WERI-Rb-1 (cell line): Measurements from ENCODE around the gene FGL2.
"Not testable (repeated sequence)": the region's sequence is repeated elsewhere in the genome, so short reads cannot be mapped to it uniquely, and the experiment has no call there.

Experiments
- DNase-seq: peaks from one replicate; pipeline ENCODE4 v3.0.0-alpha.2; 2020
- H3K27ac ChIP-seq: fragments of 250-450 bp; sonication (Bioruptor Pico); 2 replicates; pipeline ENCODE4 v1.5.1; 2020; ENCODE audit warnings: mild to moderate bottlenecking, moderate library complexity
- H3K27me3 ChIP-seq: fragments of 250-450 bp; sonication (Bioruptor Pico); 2 replicates; pipeline ENCODE4 v1.5.1; 2021; ENCODE audit warnings: mild to moderate bottlenecking, low read depth, moderate library complexity; ENCODE audit not compliant: insufficient read depth, severe bottlenecking
- H3K36me3 ChIP-seq: fragments of 250-450 bp; sonication (Bioruptor Pico); 2 replicates; pipeline ENCODE4 v1.5.1; 2020; ENCODE audit warnings: mild to moderate bottlenecking, moderate library complexity
- H3K4me3 ChIP-seq: 2 replicates; pipeline ENCODE4 v1.5.1; 2011; ENCODE audit warnings: low read depth, mild to moderate bottlenecking, control low read depth, low read length
- H3K9me3 ChIP-seq: fragments of 250-450 bp; sonication (Bioruptor Pico); 2 replicates; pipeline ENCODE4 v1.5.1; 2021; ENCODE audit warnings: mild to moderate bottlenecking, moderate library complexity; ENCODE audit not compliant: severe bottlenecking
- TF ChIP-seq, protein P1 (sequence below): IDR thresholded peaks from 2 replicates; pipeline ENCODE4 v1.5.1; 2011; ENCODE audit warnings: low read depth, mild to moderate bottlenecking, control low read depth, inconsistent platforms, low read length

The FGL2 gene

DNA sequence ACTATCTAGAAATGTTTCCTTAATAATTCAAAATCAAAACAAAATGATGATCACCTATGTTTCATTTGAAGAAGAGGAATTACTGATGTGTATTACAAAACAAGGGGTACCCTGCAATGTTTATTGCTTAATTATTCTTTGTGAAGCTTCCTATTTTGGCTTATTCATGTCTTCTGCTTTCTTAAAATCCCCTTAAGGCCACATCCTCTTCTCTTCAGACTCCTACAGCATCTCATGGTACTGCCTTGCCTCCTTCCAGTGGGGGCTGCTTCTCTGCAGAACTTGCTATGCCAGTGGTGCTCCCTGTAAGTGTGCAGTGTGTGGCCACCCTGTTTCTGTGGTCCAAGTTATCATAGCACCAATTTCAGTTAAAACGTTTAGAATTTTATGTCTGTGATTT is 42.2 kb downstream of the FGL2 start:
- no peaks in the 10 kb centered on the region for H3K9me3 ChIP-seq
- TF ChIP-seq, protein P1, sequence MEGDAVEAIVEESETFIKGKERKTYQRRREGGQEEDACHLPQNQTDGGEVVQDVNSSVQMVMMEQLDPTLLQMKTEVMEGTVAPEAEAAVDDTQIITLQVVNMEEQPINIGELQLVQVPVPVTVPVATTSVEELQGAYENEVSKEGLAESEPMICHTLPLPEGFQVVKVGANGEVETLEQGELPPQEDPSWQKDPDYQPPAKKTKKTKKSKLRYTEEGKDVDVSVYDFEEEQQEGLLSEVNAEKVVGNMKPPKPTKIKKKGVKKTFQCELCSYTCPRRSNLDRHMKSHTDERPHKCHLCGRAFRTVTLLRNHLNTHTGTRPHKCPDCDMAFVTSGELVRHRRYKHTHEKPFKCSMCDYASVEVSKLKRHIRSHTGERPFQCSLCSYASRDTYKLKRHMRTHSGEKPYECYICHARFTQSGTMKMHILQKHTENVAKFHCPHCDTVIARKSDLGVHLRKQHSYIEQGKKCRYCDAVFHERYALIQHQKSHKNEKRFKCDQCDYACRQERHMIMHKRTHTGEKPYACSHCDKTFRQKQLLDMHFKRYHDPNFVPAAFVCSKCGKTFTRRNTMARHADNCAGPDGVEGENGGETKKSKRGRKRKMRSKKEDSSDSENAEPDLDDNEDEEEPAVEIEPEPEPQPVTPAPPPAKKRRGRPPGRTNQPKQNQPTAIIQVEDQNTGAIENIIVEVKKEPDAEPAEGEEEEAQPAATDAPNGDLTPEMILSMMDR = no peak
- H3K27me3 ChIP-seq = no peaks in the 10 kb centered on the region
- DNase-seq = no peak
- no peak overlapping the region for H3K27ac ChIP-seq
- H3K36me3 ChIP-seq = no peaks in the 10 kb centered on the region
- no peak overlapping the region for H3K4me3 ChIP-seq

DNA sequence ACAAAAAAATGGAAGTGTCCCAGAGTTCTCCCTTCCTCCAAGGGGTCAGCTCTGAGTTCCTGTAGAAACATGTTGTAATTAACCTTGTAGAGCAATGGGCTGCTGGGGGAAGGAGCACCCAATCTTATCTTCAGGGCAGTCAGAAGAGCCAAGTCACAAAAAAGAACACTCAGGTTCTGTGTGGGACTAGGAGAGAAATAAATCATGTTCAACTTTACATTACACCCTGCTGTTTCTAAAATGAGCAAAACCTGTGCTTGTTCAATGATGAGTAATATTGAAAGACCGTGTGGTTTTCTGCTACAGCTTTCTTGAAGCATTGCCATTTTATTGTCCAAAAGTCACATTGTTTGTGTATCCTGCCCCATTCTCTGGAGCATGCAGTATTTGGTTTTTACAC is 42.6 kb downstream of the FGL2 start:
- not testable (repeated sequence) for DNase-seq, H3K27me3 ChIP-seq, H3K27ac ChIP-seq, H3K36me3 ChIP-seq, H3K4me3 ChIP-seq, H3K9me3 ChIP-seq

DNA sequence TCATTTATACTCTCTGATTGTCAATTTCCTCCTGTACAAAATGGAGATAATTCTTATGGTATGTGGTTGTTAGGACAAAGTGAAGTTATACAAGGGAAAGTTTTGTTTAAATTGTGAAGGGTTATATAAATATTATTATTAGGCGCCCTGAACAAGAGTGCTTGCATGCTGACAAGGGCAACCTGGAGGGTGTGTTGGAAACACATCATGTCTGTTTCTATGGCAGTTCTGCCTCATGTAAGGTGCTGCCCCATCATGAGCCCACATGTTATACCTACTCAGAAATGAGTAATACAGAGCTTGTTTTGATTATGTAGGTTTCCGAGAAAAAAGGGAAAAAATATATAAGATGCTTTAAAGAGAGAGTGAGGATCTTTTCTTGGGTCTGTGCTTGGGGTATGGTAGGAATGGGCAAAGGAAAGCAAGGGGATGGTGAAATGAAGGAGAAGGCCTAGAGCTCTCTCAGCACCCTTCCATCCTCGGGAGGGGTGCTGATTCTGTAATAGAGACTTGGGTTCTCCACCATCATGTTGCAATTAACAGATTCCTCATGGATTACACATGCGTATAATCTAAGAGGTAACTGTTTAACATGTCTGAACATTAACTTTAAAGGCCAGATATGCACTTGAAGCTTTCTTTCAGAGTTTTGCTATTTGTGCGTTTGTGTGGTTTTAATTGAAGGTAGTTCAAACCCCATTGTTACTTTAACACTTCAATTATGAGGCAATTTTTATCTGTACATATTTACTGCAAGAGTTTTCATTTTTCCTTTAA is 43.8 kb downstream of the FGL2 start:
- DNase-seq, H3K36me3 ChIP-seq, H3K27me3 ChIP-seq, H3K9me3 ChIP-seq, H3K4me3 ChIP-seq, H3K27ac ChIP-seq: not testable (repeated sequence)

DNA sequence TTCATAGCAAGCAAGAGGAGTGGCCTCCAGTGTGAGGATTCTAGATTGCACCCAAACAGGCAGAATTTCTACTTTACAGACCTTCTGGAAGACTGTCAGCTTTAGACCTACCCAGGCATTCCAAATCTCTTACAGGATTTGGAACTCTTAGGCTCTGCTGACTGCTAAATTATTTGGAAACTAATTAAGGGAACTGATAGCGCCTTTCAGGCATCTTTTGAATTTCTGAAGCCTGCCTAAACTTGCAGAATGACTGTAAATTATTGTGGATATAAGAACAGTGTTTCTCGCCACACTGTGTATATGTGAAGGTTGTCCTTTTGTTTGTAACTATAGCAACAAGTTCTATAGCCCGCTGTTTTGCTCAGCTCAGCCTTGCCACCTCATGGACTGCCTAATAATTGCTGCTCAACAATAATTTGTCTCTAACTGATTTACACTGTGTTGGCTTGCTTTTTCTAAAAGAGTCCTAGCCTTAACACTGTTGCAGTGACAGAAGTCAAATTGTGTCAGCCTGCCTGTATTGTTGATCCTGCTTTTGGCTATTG is 44.6 kb downstream of the FGL2 start:
- not testable (repeated sequence) for H3K9me3 ChIP-seq, H3K27ac ChIP-seq, H3K4me3 ChIP-seq, H3K27me3 ChIP-seq, DNase-seq, H3K36me3 ChIP-seq

DNA sequence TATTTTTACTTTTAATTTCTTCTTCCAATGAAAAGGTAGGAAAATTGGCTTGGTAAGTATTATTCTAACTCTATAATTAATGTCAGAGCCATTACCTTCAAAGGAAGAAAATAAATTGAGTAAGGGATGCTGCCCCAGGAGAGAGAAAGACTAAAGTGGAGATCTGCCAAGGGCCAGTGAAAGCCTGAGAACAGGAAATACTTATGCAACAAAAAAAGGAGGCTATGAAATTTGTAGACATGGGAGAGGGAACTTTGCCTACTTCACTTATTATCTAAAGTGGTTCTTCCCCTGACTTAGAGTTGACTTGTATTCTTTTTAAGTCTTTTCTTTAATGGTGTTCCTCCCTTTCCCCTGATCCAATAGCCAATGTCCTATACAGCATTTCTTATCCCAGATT is 47.4 kb downstream of the FGL2 start:
- not testable (repeated sequence) for DNase-seq, H3K27ac ChIP-seq, H3K4me3 ChIP-seq, H3K9me3 ChIP-seq, H3K36me3 ChIP-seq, H3K27me3 ChIP-seq
